HL-60/S4 treated with retinoic acid at 250 ng/mL for 4 days and 3 days (cell line): ENCODE measurements around the gene BBS9.

Source experiments
- in situ Hi-C: fragments of 300-500 bp; cut with MboI; formaldehyde crosslinking; loops from 2 replicates; pipeline ENCODE4 v1.7.0; 2022; ENCODE audit warnings: low sequenced_read_pairs

The BBS9 gene

GRCh38 chr7:33118383-33118782 is 11.0 kb upstream of the BBS9 start:
- in situ Hi-C loops: no loop called here

DNA sequence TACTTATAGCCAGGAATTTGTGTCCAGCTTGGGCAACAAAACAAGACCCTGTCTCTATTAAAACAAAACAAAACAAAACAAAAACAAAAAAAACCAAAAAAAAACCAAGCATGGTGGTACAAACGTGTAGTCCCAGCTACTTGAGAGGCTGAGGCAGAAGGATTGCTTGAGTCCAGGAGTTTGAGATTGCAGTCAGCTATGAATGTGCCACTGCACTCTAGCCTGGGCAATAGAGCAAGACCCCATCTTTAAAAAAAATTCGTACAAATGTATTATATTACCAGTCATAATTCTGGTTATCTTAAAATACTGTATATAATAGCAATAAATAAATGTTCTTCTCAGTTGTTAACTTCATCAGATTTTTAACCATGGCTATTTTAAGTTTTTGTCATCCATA is 2.3 kb upstream of the BBS9 start:
- in situ Hi-C loops: no loop called here

GRCh38 chr7:33128631-33128989 is 754 bp upstream of the BBS9 start:
- in situ Hi-C loops: no loop called here

DNA sequence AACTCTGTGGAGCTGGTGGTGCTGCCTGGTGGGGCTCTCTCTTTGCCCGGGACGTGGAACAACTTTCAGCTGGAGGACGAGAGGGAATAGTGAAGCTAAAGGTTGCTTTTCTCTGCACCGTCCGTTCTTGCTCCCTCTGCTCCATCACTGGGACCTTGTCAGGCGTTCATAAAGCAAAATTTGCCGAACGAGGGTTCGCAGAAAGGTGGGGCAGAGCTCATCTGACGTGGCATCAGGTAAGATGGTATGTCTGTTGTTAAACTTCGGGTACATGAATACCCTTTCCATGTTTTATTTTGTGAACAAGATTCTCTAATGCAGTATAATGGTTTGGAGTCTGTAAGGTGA is 416 bp downstream of the BBS9 start:
- in situ Hi-C loops: no loop called here

- in situ Hi-C loops: no loop called here
These were observed 820 bp downstream of the BBS9 start for GRCh38 chr7:33130184-33130583.

DNA sequence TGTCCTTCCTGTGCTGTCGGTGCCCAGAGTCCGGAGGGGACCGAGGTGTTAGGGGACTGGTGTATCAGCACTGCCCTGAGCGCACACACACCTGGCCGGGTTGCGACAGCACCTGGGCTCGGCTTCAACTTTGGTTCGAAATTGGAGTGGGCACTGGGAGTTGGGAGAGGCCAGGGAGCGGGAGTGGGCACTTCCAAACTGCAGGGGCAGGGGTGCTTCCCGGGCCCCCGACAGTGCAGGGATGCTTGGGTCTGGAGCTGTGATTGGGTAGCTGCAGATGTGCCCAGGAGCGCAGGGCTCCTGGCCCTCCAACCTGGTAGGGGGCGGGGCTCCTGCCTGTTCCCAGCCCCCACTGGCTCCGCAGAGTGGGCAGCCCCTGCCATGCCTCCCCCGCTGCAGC is 7.7 kb downstream of the BBS9 start:
- in situ Hi-C loops: no loop called here

- in situ Hi-C loops: no loop called here
These were observed 13.2 kb downstream of the BBS9 start for GRCh38 chr7:33142585-33142984.

GRCh38 chr7:33143996-33144718 is 14.8 kb downstream of the BBS9 start:
- in situ Hi-C loops: no loop called here

GRCh38 chr7:33145156-33145555 is 15.8 kb downstream of the BBS9 start:
- in situ Hi-C loops: no loop called here

GRCh38 chr7:33152087-33152486 is 22.7 kb downstream of the BBS9 start:
- in situ Hi-C loops: no loop called here

- in situ Hi-C loops: no loop called here
These were observed 26.4 kb downstream of the BBS9 start for GRCh38 chr7:33155811-33156210.

DNA sequence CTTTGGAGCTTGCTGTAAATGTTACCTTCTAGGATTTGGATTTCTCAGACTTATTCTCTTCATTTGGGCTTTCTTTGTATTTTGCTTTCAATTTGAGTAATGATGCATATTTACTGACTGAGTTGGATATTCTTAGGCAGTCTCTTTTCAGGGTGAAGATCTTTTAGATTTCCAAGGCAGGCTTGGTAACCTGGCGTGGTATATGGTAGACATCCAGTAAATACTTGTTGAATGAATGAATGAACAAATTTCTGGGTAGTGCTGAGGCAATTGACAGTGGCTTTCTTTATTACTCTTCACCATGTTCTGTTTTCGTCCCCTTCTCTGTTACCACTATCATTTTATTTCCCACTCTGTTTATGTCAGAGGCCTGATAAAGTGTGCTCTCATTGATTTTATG is 27.1 kb downstream of the BBS9 start:
- in situ Hi-C loops: no loop called here

GRCh38 chr7:33157311-33157710 is 27.9 kb downstream of the BBS9 start:
- in situ Hi-C loops: no loop called here

DNA sequence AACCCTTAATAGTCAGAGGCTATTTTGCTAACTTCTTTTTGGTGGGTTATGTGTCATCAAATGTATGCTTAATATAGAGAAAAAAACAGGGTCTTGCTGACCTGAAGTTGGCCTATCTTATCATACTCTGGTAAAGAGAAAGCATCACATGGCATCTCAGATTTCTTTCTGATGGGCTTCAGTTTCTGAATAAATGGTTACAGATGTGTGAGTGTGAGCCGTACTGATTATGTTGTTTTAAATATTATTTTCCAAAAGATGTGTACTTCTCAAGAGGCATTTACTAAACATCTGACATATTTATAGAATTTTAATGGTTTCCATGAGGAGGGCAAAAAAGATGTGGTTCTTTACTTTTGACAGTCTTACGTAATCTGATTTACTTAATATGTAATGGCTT is 28.4 kb downstream of the BBS9 start:
- in situ Hi-C loops: no loop called here

DNA sequence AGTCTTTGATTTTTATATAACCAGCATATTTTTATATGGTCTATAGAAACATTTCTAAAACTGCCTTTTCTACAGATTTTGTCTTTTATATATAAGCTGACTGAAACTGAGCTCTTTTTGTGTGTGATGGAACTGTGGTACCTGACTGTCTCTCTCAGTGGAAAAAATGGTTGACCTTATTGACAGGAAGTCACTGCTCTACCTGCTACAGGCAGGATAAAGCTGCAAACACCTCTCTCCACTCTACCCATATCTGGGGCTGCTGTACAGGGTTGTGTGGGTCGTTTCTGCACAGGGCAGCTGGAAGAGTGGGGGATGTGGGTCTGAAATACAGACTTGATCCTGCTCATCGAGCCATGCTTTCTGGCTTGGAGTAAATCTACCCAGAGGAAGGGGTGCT is 48.5 kb downstream of the BBS9 start:
- in situ Hi-C loops: no loop called here

DNA sequence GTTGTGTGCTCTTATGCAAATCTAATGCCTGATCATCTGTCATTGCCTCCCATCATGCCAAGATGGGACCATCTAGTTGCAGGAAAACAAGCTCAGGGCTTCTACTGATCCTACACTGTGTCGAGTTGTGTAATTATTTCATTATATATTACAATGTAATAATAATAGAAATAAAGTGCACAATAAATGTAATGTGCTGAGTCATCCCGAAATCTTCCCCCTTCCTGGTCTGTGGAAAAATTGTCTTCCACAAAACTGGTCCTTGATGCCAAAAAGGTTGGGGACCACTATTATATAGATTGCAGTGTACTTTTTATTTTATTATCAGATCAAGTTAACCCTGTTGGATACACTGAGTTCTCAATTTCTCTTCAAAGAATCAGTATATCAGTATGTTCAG is 50.2 kb downstream of the BBS9 start:
- in situ Hi-C loops: no loop called here

GRCh38 chr7:33183504-33183903 is 54.1 kb downstream of the BBS9 start:
- in situ Hi-C loops: no loop called here

DNA sequence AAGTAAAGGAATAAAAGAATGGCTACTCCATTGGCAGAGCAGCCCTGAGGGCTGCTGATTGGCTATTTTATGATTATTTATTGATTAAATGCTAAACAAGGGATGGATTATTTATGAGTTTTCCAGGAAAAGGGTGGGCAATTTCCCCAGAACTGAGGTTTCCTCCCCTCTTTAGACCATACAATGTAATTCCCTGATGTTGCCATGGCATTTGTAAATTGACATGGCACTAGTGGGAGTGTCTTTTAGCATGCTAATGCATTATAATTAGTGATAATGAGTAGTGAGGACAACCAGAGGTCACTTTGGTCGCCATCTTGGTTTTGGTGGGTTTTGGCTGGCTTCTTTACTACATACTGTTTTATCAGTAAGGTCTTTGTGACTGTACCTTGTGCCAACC is 55.5 kb downstream of the BBS9 start:
- in situ Hi-C loops: no loop called here

DNA sequence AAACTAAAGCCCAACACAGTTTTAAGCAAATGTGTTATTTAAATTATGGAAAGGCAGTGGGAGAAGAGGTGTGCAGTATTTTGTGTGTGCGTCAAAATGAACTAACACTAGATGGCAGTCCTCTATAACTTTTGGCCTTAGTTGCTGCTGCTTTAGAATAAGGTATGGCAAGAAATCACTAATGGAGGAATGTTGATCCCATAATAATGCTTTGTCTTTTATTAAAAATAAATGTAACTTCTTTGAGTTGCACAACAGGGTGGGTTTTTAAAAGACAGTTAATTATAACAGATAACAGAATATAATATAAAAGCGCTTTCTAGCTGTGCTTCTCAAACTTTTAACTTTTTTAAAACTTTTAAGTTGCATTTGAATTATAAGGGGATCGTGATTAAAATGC is 56.4 kb downstream of the BBS9 start:
- in situ Hi-C loops: no loop called here

DNA sequence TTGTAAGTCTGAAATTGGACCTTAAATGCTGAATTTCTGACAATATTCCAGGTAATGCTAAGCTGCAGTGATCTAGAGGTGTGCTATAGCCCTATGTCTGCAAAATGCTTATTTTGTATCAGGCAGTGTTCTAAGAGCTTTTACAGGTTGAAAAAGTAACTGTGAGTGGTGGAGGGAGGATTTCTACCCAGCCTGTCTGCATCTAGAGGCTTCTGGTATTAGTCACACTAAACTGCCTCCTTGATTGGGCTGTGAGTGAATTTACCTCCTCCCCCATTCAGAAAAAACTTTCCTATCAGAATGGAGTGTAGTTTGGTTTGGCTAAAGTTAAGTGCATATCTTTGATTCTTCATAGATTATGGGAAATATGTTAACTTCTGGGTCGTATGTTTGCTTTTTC is 56.8 kb downstream of the BBS9 start:
- in situ Hi-C loops: no loop called here

DNA sequence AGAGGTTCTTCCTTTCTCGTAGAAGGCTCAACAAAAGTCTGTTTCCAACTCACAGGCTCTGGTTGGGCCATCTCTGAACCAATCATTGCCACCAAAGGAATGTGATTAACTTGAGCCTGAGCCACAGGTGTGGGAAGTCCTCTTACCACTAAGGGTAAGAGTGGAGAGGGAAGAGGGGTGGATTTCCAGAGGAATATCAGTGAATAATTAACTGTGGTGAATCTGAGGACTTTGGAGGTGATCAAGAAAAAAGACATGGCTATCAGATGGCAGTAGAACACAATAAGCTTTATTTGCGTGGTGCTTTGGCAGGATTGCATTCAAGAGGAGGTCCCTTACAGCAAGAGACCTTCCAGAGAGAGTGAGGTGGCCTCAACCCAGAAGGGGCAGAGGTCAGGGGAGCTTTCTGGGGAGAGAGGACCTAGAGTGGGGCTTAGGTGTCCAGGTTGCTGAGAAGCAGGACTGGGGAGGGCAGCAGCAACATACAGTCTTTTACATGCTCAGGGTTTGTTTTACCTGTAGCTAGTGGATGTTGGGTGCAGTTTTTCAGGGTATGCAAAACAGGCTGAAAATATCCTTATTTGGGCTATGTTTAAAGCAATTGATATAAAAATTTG is 61.4 kb downstream of the BBS9 start:
- in situ Hi-C loops: no loop called here

DNA sequence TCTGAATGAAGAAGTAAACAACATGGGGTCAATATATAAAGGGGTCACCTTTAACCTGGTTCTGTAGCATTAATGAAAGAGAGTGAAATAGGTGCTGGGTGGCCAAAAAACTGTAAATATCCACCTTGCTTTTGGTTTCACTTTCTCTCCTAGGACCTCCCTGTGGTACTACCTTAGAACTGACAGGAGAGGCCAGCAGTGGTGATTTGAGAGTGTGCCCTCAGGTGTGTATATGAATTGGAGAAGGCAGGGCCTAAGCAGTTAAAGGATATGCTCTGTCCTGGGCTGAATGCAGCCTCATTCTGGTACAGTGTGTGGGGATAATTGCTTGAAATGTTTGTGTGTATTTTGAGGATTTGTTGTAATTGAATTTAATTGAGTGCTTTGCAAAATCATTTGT is 62.0 kb downstream of the BBS9 start:
- in situ Hi-C loops: no loop called here

GRCh38 chr7:33192695-33193291 is 63.4 kb downstream of the BBS9 start:
- in situ Hi-C loops: no loop called here
